Activated CD8-positive, alpha-beta memory T cell treated with anti-CD3 and anti-CD28 coated beads, Interleukin-2, amount 50 U/mL, for 24 hours (primary cell): ENCODE data around the gene SEPTIN3.

Source experiments
- DNase-seq: peaks from one replicate; pipeline ENCODE4 v3.0.0-alpha.2; 2020; ENCODE audit errors: extremely low read depth

SEPTIN3 gene

GRCh38 chr22:41969110-41969646 is at the start of gene SEPTIN3:
SEPTIN3 (plus strand) TSS chr22:41969443; CDS start chr22:41971493, 2,050 bp downstream.
- DNase-seq: no peak

GRCh38 chr22:41920271-41920976 is 48.8 kb upstream of the SEPTIN3 start:
- DNase-seq: no peak

DNA sequence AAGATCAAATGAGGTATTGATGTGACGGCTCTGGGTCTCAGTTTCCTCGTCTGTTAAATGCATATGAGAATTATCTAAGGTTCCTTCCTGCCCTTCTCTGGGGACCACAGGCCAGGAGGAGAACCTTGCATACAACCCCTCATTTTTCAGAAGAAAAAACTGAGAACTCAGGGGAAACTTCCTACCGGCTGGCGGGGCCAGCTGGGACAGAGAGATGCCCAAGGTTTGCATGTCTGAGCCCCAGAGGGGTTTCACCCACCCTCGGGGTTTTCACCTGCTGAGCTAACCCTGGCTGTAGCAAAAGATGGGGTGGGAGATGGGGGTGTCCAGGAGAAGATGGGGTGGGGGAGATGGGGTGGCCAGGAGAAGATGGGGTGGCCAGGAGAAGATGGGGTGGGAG is 46.9 kb upstream of the SEPTIN3 start:
- no peak for DNase-seq

DNA sequence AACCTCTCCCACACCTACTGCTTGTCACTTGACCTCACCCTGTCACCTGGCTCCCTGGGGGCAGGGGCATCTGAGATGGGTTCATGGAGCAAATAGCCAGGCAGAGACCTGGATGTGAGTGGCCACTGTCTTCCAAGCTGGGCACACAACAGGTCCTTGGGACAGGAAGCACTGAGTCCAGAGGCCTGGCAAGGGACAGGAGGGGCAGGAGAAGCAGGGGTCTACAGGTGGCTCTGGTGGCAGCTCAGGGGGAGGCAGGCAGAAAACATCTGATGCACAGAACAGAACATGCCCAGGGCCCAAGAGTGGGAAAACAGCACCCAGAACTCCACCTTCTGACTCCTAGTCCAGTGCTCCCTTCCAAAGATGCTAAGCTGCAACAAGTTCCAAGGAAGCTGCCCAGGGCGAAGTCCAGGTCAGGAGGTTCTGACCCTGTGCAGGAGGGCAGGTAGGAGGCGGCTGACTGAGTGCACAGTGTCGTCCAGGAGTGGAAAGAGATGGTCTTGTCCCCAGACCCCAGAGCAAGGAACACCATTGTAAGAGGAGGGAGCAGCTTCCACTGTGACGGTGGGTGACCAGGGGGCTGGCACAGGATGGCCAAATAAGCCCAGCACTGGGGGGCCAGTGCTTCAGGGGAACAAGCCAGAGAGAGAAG is 46.2 kb upstream of the SEPTIN3 start:
- no peak for DNase-seq

GRCh38 chr22:41923595-41924276 is 45.5 kb upstream of the SEPTIN3 start:
- no peak for DNase-seq

DNA sequence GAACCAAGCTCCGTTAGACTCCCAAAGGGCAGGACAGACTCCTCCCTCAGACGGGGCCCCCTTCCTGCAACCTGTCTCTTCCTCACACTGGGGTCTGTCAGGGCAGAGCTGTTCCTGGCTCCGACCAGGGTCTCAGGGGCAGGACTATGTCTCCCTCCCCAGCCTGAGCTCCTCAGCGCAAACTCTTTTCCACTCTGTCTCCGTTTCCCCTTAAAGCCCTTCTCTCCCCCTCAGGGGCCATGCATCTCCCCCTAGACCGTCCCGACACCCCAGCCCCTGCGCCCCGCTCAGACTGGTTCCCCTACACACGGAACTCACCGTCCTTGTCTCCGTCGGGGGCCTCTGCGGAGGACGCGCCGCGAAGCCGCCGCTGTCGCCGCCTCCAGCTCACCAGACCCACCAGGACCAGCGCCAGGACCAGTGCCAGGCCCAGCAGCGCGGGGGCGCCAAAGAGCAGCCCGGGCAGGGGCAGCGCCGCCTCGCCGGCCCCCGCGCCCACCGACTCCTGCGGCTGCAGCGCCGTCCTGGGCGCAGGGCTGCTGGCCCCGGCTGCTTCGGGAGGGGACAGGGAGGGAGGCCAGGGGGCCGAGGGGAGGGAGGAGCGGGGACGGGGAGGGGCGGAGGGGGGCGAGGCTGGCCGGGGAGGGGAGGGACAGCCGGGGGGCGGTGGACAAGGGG is 43.3 kb upstream of the SEPTIN3 start:
- no peak for DNase-seq

DNA sequence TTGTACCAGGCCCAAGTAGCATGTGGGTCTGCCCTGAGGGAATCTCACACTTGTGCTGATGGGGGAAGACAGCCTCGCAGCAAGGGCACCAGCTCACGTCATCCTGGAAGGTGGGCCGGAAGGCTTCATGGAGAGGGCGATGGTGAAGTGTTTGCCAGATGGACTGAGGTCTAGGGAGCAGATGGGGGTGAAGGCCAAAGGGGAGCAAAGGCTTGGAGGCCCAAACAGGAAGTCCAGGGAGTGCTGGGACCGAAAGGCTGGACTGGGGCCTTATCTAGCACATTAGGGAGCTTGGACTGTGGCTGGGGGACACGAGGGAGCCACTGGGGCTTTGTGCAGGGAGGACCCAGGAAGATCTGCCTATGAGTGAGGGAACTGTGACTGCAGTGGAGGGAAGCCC is 41.4 kb upstream of the SEPTIN3 start:
- no peak for DNase-seq

DNA sequence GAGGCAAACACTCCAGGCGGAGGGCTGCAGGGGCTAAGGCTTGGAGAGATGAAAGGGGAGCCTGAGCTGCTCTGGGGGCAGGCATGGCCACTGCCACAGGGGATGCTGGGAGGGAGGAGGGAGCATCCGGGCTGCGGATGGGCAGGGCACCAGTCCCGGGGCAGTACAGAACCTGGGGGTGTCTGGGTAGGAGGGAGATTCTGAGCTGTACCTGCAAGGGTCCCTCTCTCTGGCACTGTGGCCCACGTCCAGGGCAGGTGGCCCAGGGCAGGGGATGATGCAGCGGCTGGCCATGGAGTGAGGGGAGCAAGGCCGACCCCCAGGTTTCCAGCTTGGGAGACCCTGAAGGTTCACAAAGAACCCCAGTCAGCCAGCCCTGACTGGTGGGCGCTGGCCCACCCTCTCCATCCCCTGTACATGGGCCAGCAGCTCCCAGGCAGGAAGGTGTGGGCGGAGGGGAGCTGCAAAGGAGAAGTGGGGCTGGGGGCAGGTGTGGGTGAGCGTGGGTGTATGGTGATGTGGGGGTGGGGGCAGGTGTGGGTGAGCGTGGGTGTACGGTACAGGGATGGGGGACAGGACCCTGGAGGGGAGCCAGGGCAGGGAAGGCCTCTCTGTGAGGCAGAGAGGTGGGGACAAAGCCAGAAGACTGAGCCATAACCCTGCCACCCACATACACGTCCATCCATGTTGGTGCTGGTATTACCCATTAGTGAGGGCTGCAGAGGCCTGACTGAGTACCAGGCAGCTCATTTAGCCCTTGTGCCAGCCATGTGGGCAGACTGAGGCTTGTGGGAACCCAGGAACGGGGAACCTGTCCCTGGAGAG is 40.4 kb upstream of the SEPTIN3 start:
- DNase-seq: no peak

DNA sequence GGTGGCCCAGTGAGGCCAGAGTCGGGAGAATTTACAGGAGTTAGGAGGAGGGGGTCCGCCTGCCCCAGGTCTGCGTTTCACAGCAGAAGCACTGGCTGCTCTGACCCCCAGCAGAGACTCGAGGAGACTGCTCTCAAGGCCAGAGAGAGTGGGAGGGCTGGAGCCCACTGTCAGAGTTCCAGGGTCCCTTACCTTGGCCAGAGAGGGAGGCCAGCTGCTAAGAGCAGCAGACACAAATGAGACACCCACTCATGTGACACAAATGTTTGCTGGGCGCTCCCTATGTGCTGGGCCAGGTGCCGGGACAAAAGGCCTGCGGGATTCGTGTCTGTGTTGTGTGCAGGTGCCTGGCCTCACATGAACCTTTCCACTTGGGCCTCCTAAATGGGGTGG is 39.8 kb upstream of the SEPTIN3 start:
- no peak for DNase-seq

DNA sequence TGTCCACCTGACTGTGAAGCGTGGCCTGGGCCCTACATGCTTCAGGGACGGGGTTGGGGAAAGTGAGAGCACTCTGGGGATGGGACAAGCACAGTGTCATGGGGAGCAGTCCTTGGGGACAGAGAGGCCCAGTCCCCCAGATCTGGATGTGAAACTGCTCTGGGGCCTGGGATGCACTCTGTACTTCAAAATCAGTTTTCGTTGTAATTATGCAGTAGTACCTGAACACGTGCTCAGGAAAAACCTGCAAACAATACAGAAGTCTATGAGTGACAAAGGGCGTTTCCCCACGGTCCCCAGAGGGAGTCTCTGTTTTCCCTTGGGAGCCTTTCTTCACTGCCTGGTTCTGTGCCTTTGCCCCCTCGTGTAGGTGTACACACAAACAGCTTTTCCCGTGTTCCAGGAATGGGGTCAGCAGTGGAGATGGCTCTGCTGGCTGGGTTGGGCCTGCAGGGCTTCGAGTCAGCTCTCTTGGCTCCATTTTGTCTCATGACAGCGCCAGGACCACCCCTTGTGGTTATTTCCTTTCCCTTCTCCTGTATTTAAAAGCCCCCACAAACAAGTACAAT is 37.5 kb upstream of the SEPTIN3 start:
- DNase-seq: no peak

DNA sequence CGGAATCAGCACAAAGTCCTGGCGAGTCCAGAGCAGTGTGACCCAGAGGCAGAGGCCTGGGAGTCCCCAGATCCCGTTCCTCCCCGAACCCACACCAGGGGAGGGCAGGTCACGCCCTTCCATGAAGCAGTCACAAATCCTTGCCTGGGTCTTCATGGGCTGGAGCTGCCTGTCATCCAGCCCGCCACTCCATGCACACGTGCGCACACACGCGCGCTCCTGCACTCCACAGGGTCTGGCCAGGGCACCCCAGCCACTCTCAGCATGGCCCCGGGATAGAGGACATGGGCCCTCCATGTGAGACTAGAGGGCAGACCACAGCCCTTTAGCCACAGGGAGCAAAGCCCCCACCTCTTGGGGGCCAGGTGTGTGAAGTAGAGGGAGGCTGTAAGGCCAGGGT is 36.9 kb upstream of the SEPTIN3 start:
- no peak for DNase-seq

- no peak for DNase-seq
Observed at GRCh38 chr22:41933411-41934177, 35.6 kb upstream of the SEPTIN3 start.

DNA sequence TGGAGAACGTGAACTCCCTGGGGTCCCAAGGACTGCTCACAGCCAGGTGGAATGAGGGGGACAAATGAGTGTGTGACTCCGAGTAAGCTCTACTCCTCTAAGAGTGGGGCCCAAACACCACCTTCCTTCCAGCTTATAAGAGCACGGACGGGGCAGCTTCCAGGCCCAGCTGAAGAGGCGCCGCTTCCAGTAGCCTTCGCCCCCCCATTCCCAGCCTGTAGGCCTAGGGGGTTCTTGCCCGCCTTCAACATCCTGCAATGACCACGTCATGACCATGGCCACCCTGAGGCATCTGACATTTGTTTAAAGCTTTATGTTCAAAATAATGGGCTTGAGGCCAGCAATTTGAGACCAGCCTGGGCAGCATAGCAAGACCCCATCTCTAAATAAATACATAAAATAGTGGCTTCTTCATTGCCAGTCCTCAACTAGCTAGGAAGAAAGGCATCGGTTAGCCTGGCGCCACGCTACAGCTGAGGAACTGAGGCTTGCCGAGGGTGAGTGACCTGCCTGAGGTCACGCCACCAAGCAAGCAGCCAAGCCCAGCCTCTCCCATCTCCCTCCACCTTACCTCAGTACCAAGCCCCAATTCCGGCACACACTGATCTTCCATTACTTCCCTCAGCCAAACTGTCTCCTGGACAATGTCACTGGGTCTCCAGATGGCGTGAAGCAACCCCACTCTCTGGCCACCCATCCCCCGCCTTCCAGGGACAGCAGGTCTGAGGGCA is 34.8 kb upstream of the SEPTIN3 start:
- DNase-seq: no peak

DNA sequence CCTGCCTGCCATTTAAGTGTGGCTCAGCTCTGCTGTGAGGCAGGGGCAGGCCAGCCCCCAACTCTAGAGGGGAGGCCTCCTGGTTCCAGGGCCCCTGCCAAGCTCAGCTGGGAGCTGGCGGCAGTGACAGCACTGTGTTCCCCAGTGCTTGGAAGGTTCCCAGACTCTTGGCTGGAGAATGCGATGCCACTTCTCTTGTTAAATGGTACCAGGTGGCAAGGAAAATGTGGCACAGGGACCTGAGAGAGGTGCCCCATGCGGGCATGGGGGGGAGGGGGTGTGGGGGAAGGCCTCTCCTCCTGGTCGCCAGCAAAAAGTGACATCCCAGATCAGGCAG is 34.3 kb upstream of the SEPTIN3 start:
- DNase-seq: no peak

GRCh38 chr22:41935509-41935908 is 33.7 kb upstream of the SEPTIN3 start:
- no peak for DNase-seq

DNA sequence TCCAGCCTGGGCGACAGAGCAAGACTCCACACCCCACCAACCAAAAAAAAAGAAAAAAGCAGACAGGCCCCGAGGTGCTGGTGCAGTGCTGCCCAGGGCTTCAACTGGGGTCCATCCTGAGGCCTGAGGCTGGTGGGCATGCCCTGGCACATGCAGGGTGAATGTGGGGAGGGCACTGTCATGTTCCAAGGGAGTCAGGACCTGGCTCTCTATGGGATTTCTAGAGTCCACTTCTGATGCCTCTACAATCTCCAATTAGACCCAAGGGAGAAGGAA is 32.4 kb upstream of the SEPTIN3 start:
- no peak for DNase-seq

- DNase-seq: peak; percentile 90
Observed at GRCh38 chr22:41939981-41940831, 29.0 kb upstream of the SEPTIN3 start.

DNA sequence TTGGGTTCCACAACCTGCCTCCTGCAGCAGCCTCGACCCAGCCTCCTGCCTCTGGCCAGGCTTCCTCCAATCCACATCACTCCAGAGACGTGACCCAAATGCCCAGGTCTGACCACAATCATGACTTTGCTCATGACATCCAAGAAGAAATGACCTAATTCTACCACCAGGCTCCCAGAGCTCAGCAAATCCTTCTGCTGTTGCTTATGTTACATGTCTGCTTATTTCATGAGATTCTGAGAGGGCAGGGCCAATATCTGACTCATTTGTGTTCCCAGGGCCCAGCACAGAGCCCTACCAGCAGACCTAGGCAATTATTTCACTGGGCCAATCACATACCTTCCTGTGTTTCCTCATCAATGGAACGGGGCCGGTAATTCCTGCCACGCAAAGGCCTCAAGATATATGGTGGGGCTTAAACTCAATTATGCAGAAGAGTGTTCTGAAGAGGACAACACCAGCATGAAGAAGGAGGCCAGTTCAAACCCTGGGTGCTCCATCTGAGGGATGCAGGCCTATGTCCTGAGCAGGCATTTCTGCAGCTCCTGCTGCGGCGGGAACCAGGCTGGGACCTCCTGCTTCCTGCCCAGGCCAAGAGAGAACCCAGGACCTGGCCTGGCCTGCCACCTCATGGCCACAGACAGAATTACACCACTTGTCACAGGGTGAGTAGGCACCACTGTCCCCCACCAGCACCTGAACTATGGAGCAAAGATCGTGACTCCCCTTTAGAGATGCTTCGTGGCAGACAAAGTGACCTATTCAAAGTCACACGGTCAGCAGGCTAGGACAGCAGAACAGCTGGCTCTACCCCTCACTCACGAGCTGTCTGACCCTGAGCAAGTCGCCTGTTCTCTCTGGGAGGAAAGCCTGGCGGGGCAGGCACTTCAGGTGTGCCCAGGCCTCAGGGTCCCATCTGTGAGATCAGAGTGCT is 28.1 kb upstream of the SEPTIN3 start:
- DNase-seq: peak; percentile 62
